HG02798 (cell line): ENCODE data around the gene PAK4.

ENCODE experiments used
- ATAC-seq: cut with Tn5 transposase; IDR thresholded peaks from one replicate; pipeline ENCODE4 v1.9.1; 2021; ENCODE audit warnings: mild to moderate bottlenecking; ENCODE audit not compliant: unreplicated experiment, poor library complexity

The PAK4 gene

DNA sequence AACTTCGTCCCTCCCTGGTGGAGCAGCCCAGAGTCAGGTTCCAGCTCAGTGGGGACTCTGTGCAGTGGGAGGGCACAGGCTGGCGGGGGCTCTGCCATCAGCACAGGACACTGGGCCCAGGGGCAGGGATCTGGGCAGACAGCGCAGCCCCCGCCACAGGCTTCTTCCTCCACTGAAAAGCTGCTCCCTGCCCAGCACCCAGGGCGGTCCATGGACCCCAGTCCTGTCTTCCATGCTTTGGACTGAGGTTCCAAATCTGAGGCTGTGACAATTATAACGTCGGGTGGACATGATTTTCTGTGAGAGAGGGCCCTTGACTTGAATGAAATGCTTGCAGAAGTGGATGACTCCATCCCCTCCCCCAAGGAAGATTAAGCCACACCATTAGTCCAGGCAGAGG lies 50.0 kb downstream of the PAK4 start:
- ATAC-seq, result no peak

DNA sequence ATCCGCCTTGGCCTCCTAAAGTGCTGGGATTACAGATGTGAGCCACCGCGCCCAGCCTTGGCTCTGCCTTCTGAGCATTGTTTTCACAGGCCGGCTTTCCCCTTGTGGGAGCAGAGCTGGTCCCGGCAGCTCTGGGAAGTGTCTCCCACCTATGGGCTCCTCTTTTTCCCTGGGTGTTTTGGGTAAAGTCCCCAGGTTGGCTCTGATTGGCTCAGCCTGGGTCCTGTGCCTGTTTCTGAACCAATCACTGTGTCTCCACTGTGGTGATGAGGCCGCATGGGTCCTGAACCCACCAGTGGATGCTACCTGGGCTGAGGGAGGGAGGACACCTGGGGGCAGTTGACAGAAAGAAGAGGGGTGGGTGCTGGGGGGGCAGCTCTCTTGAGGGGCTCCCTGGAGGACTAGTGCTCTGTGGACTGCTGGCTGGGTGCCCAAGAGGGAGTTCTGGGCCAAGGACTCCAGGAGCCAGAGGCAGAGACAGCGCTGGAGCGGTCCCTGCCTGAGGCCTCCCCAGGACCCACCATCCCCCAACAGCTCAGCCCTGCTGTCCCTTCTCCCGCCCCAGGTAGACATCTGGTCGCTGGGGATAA lies 51.6 kb downstream of the PAK4 start:
- ATAC-seq, result no peak

DNA sequence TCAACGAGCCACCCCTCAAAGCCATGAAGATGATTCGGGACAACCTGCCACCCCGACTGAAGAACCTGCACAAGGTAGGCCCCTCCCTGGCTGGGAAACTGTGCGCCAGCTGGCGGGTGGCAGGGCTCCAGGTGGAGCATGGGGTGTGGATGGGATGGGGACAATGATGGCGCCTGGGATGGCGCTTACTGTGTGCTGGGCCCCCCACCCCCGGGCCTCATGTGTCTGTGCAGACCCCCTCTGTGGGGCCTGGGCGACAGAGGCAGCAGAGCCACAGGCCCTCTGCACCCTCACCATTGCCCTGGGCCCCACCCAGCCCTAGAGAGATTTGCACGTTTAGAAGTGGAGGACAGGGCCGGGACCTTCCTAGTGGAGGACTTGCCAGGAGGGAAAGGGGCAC lies 52.1 kb downstream of the PAK4 start:
- no peak for ATAC-seq

DNA sequence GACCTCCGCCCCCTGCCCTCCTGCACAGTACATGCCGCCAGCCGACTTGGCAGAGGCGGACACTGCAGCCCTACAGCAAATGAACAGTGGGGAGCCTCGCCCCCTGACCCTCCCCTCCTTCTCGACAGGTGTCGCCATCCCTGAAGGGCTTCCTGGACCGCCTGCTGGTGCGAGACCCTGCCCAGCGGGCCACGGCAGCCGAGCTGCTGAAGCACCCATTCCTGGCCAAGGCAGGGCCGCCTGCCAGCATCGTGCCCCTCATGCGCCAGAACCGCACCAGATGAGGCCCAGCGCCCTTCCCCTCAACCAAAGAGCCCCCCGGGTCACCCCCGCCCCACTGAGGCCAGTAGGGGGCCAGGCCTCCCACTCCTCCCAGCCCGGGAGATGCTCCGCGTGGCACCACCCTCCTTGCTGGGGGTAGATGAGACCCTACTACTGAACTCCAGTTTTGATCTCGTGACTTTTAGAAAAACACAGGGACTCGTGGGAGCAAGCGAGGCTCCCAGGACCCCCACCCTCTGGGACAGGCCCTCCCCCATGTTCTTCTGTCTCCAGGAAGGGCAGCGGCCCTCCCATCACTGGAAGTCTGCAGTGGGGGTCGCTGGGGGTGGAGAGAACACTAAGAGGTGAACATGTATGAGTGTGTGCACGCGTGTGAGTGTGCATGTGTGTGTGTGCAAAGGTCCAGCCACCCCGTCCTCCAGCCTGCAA lies 52.9 kb downstream of the PAK4 start:
- no peak for ATAC-seq

DNA sequence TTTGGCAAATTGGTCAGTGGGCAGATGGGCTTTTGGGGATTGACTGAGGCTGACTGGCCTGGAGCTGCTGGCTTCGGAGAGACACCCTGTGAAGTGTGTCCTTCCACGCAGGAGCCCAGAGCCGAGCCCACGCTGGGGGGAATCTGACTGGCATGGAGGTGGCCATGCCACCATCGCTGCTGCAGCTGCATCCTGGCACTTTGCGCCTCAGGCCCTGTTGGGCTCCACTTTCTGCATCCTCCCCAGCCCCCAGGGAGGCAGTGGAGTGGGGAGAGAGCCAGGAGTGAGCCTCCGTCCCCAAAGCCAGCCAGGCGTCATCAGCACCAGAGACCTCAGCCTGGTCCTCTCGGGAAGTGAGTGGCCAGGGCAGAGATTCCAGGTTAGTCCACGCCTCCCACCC lies 54.2 kb downstream of the PAK4 start:
- ATAC-seq, result no peak

DNA sequence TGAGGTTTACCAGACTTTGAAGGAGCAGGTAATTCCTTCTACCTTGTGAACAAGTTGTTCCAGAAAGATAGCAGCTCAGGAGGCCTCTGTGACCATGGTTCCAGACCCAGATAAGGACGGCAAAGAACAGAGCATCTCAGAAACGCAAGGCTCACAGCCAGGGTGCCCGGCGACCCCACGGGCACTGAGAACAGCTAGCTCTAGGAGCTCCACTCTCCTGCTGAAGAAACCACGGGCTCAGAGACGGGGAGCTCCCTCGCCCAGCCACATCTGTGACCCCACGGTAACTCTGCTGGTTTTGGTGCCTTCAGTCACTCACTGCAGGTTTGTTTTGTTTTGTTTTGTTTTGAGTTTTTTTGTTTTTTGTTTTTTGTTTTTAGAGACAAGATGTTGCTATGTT lies 55.2 kb downstream of the PAK4 start:
- ATAC-seq, result no peak

DNA sequence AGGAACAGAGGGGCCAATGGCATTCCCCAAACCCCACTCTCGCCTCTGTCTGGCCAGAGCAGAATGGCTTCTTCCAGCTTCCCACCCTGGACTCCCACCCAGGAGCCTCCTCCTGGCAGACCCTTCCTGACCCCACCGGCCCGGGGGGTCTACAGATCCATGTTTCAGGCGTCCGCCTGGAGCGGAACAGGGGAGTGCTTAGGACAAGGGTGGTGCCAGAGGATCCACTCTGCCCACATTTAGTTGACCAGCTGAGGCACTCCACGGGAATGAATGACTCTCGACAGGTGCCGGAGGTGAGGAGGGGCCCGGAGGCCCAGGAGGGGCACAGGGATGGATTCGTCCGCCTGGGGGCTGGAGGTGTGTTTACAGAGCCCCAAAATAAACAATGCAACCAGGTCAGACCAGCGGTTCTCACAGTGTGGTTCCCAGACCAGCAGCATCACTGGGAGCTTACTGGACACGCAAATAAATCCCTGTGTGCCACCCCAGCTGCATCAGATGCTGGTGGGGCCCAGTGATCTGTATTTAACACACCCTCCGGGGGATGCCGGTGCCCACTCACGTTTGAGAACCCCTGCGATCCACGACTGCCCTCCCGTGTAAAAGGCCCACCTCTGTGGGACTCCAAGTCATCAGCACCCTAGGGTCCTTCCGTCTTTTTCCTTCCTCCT lies 56.1 kb downstream of the PAK4 start:
- ATAC-seq, result no peak

DNA sequence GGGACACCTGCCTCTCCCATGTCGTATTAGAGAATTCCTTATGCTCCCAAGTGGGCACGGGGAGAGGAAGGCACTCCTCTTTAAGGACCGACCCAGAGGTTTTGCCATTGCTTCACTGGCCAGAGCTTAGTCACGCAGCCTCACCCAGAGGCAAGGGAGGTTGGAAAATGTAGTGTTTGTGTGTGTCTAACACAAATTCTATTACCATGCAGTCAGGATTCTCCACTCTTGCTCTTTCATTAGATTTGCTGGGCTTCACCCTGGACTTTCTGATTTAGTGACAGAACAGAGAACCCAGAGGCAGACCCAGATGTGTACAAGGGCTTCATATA lies 56.6 kb downstream of the PAK4 start:
- no peak for ATAC-seq

DNA sequence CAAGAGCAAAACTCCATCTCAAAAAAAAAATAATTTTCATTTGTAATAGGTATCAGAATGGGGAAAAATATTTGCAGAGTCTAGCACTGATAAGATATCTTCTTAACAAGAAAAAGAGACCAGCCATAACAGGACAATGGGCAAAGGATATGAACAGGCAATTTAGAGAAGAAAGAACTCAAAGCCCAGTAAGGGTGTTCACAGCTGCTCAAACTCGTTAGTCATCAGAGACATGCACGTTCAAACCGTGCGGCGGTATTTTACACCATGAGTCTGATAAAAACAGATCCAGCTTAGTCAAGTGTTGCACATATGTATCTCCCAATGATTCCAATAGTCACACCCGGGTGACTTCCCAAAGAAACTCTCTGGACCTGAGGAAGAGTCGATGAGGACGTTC lies 57.5 kb downstream of the PAK4 start:
- no peak for ATAC-seq

DNA sequence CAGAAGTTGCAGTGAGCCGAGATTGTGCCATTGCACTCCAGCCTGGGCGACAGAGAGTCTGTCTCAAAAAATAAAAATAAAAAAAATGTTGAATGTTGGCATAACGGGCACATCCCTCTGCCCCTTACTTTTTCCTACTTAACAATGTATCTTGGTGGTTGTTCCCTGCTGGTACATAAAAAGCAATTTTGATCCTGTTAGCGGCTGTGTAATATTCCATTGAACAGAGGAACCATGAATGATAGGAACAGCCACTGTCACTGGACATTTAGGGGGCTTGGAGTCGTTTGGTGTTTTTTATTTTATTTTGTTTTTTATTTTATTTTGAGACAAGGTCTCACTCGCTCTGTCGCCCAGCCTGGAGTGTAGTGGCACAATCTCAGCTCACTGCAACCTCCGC lies 60.8 kb downstream of the PAK4 start:
- ATAC-seq, result no peak

DNA sequence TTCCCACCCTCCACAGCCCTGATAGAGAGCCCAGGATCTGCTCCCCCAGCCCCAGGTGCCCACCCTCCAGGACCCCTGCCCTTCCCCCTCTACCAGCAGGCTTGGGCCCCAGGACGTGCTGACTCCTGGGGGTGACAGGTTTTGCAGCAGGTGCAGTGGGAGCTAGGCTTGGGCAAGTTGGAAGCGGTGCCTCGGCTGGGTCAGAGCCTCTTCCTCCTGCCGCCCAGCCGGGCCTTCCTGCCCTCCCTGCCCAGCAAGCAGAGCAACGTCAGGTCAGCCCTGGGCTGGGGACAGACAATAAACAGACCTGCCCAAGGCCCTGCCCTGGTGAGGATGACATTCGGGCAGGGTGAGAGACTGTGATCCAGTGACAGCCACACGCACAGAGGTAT lies 62.0 kb downstream of the PAK4 start:
- ATAC-seq, result no peak

DNA sequence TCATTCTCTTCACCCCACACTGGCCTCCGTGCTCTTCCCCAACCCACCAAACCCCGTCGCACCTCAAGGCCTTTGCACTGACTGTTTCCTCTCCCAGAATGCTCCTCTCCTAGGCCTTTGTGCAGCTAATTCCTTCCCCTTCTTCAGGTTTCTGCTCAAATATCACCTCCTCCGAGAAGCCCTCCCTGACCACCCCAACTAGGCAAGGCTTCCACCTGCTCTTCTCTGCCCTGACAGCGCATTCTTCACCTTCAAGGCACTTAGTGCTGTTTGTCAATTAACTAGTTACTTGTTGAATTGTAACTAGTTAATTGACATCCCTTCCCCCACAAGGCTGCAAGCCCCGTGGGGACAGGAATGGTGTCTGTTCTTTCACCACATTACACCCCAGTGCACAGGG lies 63.4 kb downstream of the PAK4 start:
- no peak for ATAC-seq

DNA sequence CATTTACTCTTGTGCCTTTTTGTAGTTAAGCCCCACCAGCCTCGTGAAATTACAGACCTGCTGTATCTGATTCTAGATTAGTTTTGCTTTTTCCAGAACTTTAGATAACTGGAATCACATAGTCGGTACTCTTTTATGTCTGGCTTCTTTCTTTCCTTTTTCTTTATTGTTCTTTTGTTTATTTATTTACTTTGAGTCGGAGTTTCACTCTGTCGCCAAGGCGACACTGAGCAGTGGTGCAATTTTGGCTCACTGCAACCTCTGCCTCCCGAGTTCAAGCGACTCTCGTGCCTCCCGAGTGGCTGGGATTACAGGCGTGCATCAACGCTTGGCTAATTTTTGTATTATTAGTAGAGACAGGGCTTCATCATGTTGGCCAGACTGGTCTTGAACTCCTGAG lies 65.2 kb downstream of the PAK4 start:
- no peak for ATAC-seq

DNA sequence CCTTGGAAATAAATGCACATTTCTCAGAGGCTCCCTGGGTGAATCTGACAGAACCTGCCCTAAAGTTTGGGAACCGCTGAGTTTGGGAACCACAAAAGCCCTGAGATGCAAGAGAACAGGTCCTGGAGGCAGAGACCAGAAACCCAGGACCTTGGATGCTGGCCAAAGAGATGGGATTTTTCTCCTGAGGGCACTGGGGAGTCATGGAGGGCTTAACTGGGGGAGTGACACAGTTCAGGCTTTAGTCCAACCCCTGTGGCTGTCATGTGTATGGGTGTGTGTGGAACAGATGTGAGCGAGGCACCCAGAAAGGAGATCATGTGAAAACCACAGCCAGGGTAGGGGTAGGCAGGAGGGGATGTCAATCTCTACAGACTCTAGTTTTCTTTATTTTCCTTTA lies 67.3 kb downstream of the PAK4 start:
- no peak for ATAC-seq

DNA sequence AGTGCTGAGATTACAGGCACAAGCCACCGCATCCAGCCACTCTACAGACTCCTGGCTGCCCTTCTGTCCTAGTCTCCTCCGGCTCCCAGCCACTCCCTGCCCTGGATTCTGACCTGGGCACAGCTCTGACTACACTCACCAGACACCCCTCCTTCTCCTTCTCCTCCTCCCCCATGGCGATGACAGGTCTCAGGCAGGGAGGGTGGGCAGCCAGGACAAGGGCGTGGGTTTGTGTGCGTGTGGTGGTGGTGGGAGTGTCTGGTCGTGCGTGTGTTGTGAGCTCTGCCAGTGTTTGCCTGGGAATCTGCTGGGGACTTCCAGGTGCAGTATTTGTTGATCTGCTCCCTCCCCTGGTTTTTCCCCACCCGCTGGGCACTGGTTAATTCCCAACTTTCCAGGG lies 68.2 kb downstream of the PAK4 start:
- no peak for ATAC-seq

DNA sequence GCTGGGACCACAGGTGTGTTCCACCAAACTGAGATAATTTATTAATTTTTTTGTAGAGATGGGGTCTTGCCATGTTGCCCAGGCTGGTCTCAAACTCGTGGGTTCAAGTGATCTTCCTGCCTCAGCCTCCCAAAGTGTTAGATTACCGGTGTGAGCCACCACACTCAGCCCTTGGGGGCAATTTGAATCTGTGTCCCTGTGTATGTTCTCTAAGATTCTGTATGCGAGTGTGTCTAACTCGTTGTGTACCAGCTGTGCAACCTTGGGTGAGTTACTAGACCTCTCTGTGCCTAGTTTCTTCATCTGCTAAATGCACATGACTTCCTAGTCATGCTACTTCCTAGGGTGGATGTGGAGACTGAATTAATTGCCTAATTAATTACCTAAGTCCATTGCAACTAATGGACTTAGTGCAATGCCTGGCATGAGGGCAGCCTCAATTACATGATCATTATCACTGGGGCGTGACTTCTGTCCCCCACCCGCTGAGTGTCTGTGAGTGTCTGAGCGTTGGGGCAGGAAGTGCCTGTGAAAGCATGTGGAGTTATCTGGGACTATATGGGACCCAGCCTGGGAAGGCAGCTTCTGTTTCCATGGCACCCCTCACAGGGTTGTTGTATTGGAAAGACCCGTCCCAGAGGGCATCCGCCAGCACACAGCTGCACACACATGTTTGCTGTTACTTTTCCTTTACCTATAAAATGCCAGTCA lies 69.4 kb downstream of the PAK4 start:
- no peak for ATAC-seq

DNA sequence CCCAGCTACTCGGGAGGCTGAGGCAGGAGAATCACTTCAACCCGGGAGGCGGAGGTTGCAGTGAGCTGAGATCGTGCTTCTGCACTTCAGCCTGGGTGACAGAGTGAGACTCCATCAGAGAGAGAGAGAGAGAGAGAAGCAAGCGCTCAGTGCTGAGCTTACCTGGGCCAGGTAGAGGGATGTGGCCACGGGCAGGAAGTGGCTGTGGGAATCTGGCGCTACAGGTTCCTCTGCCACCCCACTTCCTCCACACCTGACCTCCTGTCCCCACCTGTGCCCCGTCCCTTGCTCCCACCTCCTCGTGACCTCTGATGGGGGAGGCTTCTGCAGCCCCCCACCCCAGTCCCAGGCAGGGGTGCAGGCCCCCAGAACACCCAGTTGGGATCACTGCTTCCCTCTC lies 70.2 kb downstream of the PAK4 start:
- ATAC-seq, result no peak

DNA sequence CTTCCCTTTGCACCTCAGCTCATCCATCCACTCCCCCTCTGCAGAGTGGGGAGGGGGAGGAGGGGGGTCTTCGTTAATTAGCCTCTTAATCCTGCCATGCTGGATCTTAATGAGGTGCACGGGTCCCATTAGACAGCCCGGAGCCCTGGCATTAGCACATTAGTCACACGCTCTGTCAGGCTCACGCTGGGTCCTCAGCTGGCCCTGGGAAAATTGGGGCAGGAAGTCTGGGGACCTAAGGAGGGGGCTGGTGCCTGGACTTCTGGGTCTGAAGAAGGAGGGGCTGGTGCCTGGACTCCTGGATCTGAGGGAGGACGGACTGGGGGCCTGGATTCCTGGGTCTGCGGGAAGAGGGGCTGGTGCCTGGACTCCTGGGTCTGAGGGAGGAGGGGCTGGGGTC lies 70.7 kb downstream of the PAK4 start:
- ATAC-seq, result no peak

DNA sequence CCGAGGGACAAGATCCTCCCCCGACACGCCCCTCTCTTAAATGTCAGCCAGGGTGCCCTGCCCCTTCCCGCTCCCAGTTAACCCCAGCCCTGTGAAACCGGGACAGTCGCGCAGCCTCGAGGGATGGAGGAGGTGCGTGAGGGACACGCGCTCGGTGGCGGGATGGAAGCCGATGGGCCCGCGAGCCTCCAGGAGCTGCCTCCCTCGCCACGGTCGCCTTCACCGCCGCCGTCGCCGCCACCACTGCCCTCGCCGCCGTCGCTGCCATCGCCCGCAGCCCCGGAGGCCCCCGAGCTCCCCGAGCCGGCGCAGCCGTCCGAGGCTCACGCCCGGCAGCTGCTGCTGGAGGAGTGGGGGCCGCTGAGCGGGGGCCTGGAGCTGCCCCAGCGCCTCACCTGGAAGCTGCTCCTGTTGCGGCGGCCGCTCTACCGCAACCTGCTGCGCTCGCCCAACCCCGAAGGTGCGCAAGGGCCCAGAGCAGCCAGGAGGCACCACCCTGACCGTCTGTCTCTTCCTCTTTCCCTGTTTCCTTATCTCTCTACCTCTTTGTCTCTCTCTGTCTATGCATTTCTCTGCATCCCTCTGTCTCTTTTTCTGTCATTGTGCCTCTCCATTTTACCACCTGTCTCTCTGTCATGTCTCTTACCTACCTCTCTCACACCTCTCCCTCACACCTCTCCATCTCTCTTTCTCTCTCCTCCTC lies 71.4 kb downstream of the PAK4 start, which contains the start of gene NCCRP1:
NCCRP1 (plus strand) TSS at position 105 of the 703 bp plus-strand sequence; CDS start at position 124, 19 bp downstream.
- ATAC-seq, result no peak

DNA sequence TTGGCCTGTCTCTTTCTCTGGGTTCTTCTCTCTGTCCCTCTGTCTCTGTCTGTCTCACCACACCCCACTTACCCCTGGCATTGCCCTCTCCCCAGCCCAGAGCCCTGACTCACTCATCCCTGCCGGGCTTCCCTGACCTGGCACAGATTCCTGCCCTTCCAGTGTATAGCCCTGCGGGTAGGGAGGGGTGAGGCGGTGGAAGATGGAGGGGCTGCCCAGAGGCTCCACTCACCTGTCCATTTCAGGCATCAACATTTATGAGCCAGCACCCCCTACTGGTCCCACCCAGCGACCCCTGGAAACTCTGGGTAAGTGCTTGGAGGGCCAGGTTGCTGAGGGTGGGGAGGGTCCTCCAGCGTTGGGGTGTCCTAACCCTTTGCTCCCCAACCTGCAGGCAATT lies 72.2 kb downstream of the PAK4 start:
- ATAC-seq, result no peak

DNA sequence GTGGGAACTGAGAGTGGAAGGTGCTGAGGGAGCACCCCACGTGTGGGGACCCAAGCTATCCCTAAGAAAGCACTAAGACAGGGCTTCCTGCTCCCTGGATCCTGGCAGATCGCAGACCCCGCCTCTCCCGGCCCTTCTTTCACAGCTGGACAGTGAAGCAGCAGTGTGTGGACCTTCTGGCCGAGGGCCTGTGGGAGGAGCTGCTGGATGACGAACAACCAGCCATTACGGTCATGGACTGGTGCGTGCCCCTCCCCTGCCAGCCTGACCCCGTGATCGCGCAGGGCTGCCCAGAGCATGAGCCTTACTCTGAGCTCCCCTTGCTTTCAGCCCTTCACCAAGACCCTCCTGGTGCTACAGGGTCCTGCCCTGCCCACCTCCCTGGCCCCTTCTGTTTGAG lies 73.4 kb downstream of the PAK4 start:
- ATAC-seq, result no peak
